ENCODE data around the gene PTPN3.

- TF ChIP-seq CTCF (IDR thresholded peaks at IDR 0.05) (no peak), POLR2A (IDR thresholded peaks at IDR 0.05) (no peak), EP300 (IDR thresholded peaks at IDR 0.05) (no peak), POLR2AphosphoS5 (IDR thresholded peaks at IDR 0.05) (no peak)
These were observed 168.4 kb downstream of the PTPN3 start for GRCh38 chr9:109329638-109330258.
